Peyer's patch (tissue), 4 donors: ENCODE results near the gene ZNF726.

Experiments used
- CTCF ChIP-seq, 6 experiments: fragments of 450-650 bp in 4 of 6; fragments of 200-600 bp in 2 of 6; sonication (generic) in 1 of 6; IDR thresholded peaks; one replicate each; pipeline ENCODE4 v1.5.1; 2017 to 2019; ENCODE audit warnings: antibody characterized with exemption in 6 of 6, mild to moderate bottlenecking in 3 of 6, moderate library complexity in 1 of 6
- POLR2A ChIP-seq, 2 donors: fragments of 450-650 bp; IDR thresholded peaks; one replicate each; pipeline ENCODE4 v1.5.1; 2017; ENCODE audit warnings: antibody characterized with exemption in 2 of 2, mild to moderate bottlenecking in 2 of 2, moderate library complexity in 2 of 2

- TF ChIP-seq CTCF (IDR thresholded peaks at IDR 0.05) (no peak), POLR2A (IDR thresholded peaks at IDR 0.05) (no peak)
Observed at GRCh38 chr19:23971598-23971997, 56.9 kb downstream of the ZNF726 start.
